ENCODE results near the gene CD81.

DNA sequence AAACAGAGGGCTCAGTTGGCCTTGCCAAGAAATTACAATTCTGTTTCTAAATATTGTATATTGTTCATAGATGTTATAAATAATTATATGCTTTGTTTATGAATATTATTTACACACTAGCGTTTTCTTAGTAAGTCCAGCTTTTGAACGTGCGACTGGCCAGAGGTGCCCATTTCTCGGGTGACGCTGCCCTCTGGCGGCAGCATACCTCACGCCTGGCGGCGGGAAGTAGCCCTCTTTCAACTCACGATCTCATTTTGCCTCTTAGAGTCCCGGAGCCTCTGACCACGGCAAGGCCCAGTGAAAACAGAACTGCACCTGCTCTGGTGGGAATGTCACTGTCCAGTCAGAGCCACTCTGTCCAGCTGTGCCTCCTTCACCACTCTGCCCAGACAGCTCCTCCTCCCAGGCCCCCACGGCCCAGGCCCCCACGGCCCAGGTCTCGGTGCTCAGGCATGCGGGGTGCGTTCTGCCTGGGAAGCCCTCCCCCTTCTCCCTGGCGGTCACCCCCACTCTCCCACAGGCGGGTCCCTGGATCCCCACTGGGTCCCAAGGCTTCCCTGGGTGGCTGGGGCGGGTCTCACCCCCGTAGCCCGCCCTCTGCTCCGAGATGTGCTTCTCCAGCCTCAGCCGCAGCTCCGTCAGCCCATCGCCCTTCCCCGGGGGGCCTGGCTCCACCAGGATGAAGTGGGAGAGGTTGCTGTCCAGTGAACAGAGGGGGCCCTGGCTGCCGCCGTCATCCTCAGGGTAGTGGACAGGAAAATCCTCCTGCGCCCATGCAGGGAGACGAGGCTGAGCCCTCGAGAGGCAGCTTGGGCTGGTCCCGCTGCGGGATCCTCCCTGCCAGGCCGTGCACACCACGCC lies 42.8 kb downstream of the CD81 start:
- TF ChIP-seq TEAD1 (CRISPR knock-in tag; IDR thresholded peaks at IDR 0.05) (no peak), ATF1 (CRISPR knock-in tag; IDR thresholded peaks at IDR 0.05) (no peak), NR3C1 (CRISPR knock-in tag; conservative IDR thresholded peaks at IDR 0.05; ENCODE audit: low read depth) (no peak), PRRX2 (CRISPR knock-in tag; IDR thresholded peaks at IDR 0.05) (no peak), FOXP1 (CRISPR knock-in tag; IDR thresholded peaks at IDR 0.05; ENCODE audit: borderline replicate concordance) (no peak; the same call in 1 of the 2 replicates), ZSCAN18 (CRISPR knock-in tag; IDR thresholded peaks at IDR 0.05) (no peak), ESRRA (CRISPR knock-in tag; IDR thresholded peaks at IDR 0.05; ENCODE audit: borderline replicate concordance) (no peak), IRF1 (CRISPR knock-in tag; IDR thresholded peaks at IDR 0.05) (no peak), ZNF232 (CRISPR knock-in tag; IDR thresholded peaks at IDR 0.05) (no peak), ZMAT4 (CRISPR knock-in tag; IDR thresholded peaks at IDR 0.05) (no peak)
- TF ChIP-seq, protein P1, sequence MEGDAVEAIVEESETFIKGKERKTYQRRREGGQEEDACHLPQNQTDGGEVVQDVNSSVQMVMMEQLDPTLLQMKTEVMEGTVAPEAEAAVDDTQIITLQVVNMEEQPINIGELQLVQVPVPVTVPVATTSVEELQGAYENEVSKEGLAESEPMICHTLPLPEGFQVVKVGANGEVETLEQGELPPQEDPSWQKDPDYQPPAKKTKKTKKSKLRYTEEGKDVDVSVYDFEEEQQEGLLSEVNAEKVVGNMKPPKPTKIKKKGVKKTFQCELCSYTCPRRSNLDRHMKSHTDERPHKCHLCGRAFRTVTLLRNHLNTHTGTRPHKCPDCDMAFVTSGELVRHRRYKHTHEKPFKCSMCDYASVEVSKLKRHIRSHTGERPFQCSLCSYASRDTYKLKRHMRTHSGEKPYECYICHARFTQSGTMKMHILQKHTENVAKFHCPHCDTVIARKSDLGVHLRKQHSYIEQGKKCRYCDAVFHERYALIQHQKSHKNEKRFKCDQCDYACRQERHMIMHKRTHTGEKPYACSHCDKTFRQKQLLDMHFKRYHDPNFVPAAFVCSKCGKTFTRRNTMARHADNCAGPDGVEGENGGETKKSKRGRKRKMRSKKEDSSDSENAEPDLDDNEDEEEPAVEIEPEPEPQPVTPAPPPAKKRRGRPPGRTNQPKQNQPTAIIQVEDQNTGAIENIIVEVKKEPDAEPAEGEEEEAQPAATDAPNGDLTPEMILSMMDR (IDR thresholded peaks at IDR 0.05) = peak; percentile 45; the same call in 1 of the 2 replicates
- TF ChIP-seq, protein P2, sequence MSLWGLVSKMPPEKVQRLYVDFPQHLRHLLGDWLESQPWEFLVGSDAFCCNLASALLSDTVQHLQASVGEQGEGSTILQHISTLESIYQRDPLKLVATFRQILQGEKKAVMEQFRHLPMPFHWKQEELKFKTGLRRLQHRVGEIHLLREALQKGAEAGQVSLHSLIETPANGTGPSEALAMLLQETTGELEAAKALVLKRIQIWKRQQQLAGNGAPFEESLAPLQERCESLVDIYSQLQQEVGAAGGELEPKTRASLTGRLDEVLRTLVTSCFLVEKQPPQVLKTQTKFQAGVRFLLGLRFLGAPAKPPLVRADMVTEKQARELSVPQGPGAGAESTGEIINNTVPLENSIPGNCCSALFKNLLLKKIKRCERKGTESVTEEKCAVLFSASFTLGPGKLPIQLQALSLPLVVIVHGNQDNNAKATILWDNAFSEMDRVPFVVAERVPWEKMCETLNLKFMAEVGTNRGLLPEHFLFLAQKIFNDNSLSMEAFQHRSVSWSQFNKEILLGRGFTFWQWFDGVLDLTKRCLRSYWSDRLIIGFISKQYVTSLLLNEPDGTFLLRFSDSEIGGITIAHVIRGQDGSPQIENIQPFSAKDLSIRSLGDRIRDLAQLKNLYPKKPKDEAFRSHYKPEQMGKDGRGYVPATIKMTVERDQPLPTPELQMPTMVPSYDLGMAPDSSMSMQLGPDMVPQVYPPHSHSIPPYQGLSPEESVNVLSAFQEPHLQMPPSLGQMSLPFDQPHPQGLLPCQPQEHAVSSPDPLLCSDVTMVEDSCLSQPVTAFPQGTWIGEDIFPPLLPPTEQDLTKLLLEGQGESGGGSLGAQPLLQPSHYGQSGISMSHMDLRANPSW (CRISPR knock-in tag; conservative IDR thresholded peaks at IDR 0.05; ENCODE audit: low read depth) = no peak
- TF ChIP-seq, protein P3, sequence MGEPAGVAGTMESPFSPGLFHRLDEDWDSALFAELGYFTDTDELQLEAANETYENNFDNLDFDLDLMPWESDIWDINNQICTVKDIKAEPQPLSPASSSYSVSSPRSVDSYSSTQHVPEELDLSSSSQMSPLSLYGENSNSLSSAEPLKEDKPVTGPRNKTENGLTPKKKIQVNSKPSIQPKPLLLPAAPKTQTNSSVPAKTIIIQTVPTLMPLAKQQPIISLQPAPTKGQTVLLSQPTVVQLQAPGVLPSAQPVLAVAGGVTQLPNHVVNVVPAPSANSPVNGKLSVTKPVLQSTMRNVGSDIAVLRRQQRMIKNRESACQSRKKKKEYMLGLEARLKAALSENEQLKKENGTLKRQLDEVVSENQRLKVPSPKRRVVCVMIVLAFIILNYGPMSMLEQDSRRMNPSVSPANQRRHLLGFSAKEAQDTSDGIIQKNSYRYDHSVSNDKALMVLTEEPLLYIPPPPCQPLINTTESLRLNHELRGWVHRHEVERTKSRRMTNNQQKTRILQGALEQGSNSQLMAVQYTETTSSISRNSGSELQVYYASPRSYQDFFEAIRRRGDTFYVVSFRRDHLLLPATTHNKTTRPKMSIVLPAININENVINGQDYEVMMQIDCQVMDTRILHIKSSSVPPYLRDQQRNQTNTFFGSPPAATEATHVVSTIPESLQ (CRISPR knock-in tag; IDR thresholded peaks at IDR 0.05) = no peak
- TF ChIP-seq, protein P4, sequence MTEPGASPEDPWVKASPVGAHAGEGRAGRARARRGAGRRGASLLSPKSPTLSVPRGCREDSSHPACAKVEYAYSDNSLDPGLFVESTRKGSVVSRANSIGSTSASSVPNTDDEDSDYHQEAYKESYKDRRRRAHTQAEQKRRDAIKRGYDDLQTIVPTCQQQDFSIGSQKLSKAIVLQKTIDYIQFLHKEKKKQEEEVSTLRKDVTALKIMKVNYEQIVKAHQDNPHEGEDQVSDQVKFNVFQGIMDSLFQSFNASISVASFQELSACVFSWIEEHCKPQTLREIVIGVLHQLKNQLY (CRISPR knock-in tag; IDR thresholded peaks at IDR 0.05) = no peak

All from WTC11 (cell line).